ENCODE data around the gene NPBWR2. TPM values are rescaled to one million over a fixed set of nuclear protein-coding genes. Genes with fewer than 3 reads are reported as not detected.

The NPBWR2 gene
- total and polyA plus RNA-seq, 2 experiments from 2014 or later = not detected

DNA sequence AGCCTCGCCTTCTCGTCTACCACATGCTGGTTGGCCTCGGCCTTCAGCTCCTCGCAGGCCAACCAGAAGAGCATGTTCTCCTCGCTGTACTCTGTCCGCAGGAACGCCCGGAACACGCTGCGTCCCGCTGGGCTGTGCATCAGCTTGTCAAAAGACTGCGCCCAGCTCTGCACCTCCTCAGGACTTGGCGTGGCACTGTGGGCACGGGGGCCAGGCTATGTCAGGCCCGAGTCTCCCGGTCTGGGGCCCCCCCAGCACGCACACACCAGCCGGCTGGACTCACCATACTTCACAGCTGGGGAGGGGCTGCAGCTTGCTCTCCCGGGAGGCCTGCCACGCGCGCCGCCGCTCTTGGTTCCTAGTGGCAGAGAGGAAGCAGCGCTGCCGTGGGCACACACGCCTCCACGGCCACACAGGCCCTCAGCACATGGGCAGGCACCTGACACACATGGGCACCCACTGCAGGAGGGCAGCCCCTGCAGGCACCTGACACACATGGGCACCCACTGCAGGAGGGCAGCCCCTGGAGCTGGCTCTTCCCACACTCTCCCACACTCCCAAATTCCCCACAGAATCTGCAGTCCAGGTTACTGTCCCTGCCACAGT, 33.1 kb downstream of the NPBWR2 start:
- no peaks in the 10 kb centered on the region for H3K27me3 ChIP-seq (ENCODE audit: insufficient read depth)
- peaks cover 6% of the 10 kb centered on the region for H3K27me3 Mint-ChIP-seq (ENCODE audit: insufficient read depth, low read depth, poor library complexity)
- ATAC-seq (no peak), DNase-seq (ENCODE audit: low spot score) (no peak)
- H3K27ac ChIP-seq (ENCODE audit: low read depth) = no peak overlapping the region
- peaks cover 11% of the 10 kb centered on the region; the same call in 1 of the 2 replicates for H3K4me1 ChIP-seq (ENCODE audit: insufficient read depth)
- H3K4me3 ChIP-seq = no peak overlapping the region
- TF ChIP-seq REST (IDR thresholded peaks at IDR 0.05; ENCODE audit: unreplicated experiment) (no peak), JUNB (IDR thresholded peaks at IDR 0.05; ENCODE audit: unreplicated experiment) (no peak), POLR2AphosphoS5 (IDR thresholded peaks at IDR 0.05; ENCODE audit: low read depth) (no peak), ZNF331 (CRISPR knock-in tag; IDR thresholded peaks at IDR 0.05; ENCODE audit: low read depth) (no peak), EZH2phosphoT487 (IDR thresholded peaks at IDR 0.05; ENCODE audit: unreplicated experiment) (no peak), ZNF114 (CRISPR knock-in tag; IDR thresholded peaks at IDR 0.05) (no peak), NANOG (IDR thresholded peaks at IDR 0.05; ENCODE audit: borderline replicate concordance) (no peak), CREB1 (CRISPR knock-in tag; IDR thresholded peaks at IDR 0.05; ENCODE audit: low read depth) (no peak), CTCF (conservative IDR thresholded peaks at IDR 0.05; ENCODE audit: low read depth in 2 of 2) (no peak)
- TF ChIP-seq, protein P1, sequence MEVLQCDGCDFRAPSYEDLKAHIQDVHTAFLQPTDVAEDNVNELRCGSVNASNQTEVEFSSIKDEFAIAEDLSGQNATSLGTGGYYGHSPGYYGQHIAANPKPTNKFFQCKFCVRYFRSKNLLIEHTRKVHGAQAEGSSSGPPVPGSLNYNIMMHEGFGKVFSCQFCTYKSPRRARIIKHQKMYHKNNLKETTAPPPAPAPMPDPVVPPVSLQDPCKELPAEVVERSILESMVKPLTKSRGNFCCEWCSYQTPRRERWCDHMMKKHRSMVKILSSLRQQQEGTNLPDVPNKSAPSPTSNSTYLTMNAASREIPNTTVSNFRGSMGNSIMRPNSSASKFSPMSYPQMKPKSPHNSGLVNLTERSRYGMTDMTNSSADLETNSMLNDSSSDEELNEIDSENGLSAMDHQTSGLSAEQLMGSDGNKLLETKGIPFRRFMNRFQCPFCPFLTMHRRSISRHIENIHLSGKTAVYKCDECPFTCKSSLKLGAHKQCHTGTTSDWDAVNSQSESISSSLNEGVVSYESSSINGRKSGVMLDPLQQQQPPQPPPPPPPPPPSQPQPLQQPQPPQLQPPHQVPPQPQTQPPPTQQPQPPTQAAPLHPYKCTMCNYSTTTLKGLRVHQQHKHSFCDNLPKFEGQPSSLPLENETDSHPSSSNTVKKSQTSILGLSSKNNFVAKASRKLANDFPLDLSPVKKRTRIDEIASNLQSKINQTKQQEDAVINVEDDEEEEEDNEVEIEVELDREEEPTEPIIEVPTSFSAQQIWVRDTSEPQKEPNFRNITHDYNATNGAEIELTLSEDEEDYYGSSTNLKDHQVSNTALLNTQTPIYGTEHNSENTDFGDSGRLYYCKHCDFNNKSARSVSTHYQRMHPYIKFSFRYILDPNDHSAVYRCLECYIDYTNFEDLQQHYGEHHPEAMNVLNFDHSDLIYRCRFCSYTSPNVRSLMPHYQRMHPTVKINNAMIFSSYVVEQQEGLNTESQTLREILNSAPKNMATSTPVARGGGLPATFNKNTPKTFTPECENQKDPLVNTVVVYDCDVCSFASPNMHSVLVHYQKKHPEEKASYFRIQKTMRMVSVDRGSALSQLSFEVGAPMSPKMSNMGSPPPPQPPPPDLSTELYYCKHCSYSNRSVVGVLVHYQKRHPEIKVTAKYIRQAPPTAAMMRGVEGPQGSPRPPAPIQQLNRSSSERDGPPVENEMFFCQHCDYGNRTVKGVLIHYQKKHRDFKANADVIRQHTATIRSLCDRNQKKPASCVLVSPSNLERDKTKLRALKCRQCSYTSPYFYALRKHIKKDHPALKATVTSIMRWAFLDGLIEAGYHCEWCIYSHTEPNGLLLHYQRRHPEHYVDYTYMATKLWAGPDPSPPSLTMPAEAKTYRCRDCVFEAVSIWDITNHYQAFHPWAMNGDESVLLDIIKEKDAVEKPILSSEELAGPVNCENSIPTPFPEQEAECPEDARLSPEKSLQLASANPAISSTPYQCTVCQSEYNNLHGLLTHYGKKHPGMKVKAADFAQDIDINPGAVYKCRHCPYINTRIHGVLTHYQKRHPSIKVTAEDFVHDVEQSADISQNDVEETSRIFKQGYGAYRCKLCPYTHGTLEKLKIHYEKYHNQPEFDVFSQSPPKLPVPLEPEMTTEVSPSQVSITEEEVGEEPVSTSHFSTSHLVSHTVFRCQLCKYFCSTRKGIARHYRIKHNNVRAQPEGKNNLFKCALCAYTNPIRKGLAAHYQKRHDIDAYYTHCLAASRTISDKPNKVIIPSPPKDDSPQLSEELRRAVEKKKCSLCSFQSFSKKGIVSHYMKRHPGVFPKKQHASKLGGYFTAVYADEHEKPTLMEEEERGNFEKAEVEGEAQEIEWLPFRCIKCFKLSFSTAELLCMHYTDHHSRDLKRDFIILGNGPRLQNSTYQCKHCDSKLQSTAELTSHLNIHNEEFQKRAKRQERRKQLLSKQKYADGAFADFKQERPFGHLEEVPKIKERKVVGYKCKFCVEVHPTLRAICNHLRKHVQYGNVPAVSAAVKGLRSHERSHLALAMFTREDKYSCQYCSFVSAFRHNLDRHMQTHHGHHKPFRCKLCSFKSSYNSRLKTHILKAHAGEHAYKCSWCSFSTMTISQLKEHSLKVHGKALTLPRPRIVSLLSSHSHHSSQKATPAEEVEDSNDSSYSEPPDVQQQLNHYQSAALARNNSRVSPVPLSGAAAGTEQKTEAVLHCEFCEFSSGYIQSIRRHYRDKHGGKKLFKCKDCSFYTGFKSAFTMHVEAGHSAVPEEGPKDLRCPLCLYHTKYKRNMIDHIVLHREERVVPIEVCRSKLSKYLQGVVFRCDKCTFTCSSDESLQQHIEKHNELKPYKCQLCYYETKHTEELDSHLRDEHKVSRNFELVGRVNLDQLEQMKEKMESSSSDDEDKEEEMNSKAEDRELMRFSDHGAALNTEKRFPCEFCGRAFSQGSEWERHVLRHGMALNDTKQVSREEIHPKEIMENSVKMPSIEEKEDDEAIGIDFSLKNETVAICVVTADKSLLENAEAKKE (CRISPR knock-in tag; IDR thresholded peaks at IDR 0.05) = no peak
- no peak overlapping the region for H3K4me2 ChIP-seq
- no peaks in the 10 kb centered on the region for H3K9me3 Mint-ChIP-seq
- peaks cover 9% of the 10 kb centered on the region; the same call in 2 of the 3 replicates for H3K4me1 Mint-ChIP-seq
- H3K36me3 ChIP-seq (ENCODE audit: insufficient read depth) = no peaks in the 10 kb centered on the region
- H3K36me3 Mint-ChIP-seq (ENCODE audit: low read depth) = peaks cover 2% of the 10 kb centered on the region; the same call in 1 of the 3 replicates
- H3K27ac Mint-ChIP-seq = no peak overlapping the region
- H3K4me3 Mint-ChIP-seq = no peak overlapping the region
- no peaks in the 10 kb centered on the region for H3K79me2 ChIP-seq (replicated peaks; ENCODE audit: insufficient read depth)
- no peaks in the 10 kb centered on the region for H3F3A ChIP-seq (replicated peaks; ENCODE audit: low read depth)
- H4K20me1 ChIP-seq (replicated peaks; ENCODE audit: insufficient read depth) = no peaks in the 10 kb centered on the region
- no peak overlapping the region for H2AFZ ChIP-seq
- no peaks in the 10 kb centered on the region for H3K9me2 ChIP-seq (ENCODE audit: insufficient read depth)

Data from GM23338 (cell line).